Kidney capillary endothelial cell (primary cell): Measurements from ENCODE around the gene DNAJC1.
A peak's percentile ranks its signal among the peaks of the same experiment; 100 is the strongest.
"Not testable (repeated sequence)": the region's sequence is repeated elsewhere in the genome, so short reads cannot be mapped to it uniquely, and the experiment has no call there.

ENCODE experiments used
- DNase-seq: peaks from one replicate; pipeline ENCODE4 v3.0.0-alpha.2; 2018; ENCODE audit warnings: low spot score

The DNAJC1 gene

GRCh38 chr10:22003177-22003963, at the start of gene DNAJC1:
DNAJC1 (minus strand) TSS chr10:22003730; CDS start chr10:22003434, 296 bp downstream.
- peak; percentile 92 for DNase-seq

- DNase-seq, result no peak
These were observed 49.5 kb upstream of the DNAJC1 start for GRCh38 chr10:22053048-22053447.

- no peak for DNase-seq
These were observed 46.1 kb upstream of the DNAJC1 start for GRCh38 chr10:22049635-22050034.

DNA sequence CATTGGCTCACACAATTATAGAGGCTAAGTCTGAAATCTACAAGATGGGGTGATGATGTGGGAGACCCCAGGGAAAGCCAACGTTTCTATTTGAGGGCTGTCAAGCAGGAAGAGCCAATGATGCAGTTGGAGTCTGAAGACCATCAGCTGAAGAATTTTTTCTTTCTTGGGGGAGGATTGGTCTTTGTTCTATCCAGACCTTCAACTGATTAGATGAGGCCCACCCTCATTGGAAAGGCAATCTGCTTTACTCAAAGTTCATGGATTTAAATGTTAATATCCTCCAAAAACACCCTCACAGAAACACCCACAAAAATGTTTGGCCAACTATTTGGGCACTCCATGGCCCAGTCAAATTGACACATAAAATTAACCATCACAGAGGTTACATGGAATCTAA, 44.3 kb upstream of the DNAJC1 start:
- no peak for DNase-seq

DNA sequence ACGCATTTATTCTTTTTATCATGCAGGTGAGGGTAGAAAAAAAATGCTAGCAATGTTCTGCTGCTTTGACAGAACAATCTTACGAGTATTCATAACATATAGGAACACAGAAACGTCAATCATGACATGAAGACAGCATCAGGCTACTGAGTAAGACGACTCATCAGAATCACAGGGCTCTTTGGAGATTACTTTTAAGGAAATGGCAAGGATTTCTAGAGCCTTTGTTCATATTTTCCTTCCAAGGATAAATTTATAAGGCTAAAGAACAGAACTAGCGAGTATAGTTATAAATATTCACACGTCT, 39.8 kb upstream of the DNAJC1 start:
- DNase-seq, result no peak

DNA sequence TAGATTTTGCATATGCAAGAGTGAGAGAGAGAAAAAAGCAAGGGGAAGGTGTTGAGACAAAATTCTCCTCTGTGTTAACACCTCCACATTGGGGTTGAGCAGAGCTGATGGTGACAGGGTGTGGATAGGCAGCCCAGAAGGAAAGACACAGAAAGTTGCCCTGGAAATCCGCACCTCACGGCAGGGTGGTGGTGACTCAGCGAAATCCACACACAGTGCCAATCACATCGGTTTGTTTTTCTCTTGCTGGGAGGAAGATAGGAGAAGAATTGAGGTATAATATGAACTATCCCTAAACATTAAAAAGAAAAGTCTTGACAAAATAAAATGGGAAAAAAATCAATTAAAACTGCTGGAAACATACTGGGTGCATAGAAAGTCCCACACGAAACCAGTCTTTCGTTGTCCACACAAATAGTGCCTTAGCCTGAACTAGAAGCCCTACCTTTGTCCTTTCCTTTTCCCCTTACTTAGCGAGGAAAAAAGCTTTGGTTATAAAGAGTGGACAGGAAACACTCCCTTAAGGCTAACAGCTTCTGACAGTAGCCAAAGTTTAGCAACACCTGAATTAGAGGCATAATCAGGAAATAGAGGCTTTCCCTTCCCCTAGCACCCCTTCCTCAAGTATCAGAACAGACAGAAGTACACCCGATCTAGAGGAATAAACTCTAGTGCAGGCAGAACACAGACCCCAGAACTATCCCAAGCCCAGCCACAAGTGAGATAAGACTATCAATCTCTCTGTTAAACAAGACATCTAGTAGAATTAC, 39.2 kb upstream of the DNAJC1 start:
- no peak for DNase-seq

DNA sequence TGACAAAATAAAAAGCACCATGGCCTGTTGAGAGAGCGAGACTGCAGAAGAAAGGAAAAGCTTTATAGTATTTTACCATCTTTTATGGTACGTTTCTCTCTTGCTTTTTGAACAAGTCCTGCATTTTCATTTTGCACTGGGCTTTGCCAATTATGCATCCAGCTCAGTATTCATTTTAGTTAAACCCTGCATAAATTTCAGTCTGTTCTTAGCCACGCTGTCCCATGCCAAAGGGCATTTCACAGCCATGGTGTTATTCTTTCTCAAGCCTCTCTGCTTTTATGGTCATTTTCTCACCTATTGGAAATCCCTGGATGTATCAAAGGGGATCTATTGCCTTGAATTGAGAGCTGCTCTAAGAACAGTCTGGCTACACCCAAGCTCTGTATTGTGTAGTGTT, 30.8 kb upstream of the DNAJC1 start:
- no peak for DNase-seq

- not testable (repeated sequence) for DNase-seq
These were observed 28.7 kb upstream of the DNAJC1 start for GRCh38 chr10:22032268-22032667.

GRCh38 chr10:22030421-22030820, 26.9 kb upstream of the DNAJC1 start:
- DNase-seq, result no peak

DNA sequence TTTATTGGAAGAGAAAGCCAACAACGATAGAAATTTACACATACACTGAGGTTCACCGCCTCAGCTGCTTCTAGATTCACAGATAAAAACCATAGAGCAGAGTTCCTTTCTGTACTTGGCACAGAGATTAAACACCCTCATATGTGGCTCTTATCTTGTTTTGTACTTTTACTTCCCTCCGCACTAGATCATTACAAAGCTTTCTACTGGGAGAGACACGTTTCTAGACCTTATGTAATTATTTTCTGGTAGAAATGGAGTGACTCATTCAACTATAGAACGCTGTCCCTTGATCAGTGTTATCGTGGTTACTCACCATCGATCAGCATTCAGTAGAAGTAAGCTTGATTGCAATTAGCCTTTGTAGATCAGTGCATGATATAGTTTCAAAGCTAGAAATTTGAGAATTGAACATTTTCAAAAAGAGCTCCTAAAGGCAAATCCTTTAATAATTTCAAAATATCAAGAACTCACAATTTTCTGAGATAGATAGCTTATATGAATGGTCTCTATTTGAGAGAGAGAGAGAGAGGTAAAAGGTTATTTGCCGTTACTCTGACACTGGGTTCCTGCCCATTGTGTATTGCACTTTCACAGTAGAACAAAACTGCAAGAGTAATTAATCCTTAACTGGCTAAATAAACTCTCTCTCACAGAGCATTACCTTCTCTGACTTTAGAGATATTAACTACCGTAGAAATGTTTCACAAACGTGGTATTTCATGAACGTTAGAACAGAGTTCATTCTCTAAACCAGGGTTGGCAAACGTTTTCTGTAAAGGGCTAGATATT, 26.1 kb upstream of the DNAJC1 start:
- no peak for DNase-seq

GRCh38 chr10:22027364-22028238, 24.1 kb upstream of the DNAJC1 start:
- DNase-seq, result no peak

- DNase-seq, result no peak
These were observed 22.8 kb upstream of the DNAJC1 start for GRCh38 chr10:22026287-22026686.

DNA sequence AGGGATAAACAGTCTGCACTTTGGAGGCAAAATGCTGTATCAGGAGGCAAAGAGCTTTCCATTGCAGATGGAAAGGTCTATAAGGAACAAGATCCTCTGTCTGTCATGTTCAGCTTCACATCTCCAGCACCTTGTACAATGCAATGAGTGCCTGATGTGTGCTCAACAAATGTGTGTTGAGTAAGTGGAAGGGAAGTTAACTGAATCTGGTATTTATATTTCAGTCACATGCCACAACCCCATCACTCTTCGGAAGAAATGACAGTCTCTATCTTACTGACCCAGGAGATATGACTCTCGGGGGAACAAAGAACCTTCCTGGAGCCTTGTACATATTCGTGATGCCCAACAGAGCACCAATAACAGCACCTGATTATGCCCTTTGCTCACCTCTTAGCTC, 20.0 kb upstream of the DNAJC1 start:
- no peak for DNase-seq

DNA sequence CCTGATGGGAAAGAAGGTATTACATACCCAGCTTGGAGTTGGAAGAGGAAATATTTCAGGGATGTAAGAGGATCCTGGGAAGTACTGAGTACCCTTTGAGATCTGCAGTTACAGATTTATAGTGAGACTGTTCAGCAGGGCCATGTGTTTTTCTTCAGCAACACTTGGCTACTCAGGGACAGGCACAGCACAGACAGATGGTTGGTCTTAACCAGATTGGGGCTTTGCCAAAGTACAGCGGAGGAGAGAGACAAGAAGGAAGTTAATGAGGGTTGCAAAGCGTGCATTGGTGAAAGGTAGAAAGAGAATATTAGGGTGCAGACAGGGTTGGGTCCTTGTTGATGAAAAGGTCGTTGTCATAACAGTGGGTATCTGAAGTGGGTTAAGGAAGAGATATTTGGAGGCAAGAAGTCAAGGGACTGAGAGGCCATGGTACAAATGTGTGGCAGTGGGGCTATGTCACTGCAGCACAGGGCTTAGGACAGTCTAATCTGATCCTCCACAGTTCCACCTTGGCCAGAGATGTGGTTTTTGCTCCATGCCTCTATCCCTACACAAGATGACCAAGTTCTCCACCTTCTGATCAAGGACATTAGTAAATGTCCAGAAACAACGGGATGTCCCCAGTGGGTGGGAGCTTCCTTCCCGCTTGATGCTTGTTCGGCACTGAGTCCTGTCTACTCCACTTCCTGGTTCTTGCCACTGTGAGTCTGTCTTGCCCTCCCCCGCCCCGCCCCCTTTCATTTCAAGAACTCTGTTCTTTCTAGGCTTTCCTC, 18.9 kb upstream of the DNAJC1 start:
- DNase-seq, result peak; percentile 32

DNA sequence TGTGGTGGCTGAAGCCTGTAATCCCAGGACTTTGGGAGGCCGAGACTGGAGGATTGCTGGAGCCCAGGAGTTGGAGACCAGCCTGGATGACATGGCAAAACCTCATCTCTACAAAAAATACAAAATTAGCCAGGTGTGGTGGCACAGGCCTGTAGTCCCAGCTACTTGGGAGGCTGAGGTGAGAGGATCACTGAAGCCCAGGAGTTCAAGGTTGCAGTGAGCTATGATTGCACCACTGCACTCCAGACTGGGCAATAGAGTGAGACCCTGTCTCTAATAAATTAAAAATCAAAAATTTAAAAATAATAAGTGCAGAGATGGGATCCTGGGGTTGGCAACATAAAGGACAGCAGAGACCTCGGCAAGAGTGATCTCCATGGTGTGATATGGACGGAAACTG, 17.6 kb upstream of the DNAJC1 start:
- DNase-seq, result not testable (repeated sequence)

- no peak for DNase-seq
These were observed 13.9 kb upstream of the DNAJC1 start for GRCh38 chr10:22017283-22018020.

- DNase-seq, result no peak
These were observed 12.6 kb upstream of the DNAJC1 start for GRCh38 chr10:22016046-22016705.

DNA sequence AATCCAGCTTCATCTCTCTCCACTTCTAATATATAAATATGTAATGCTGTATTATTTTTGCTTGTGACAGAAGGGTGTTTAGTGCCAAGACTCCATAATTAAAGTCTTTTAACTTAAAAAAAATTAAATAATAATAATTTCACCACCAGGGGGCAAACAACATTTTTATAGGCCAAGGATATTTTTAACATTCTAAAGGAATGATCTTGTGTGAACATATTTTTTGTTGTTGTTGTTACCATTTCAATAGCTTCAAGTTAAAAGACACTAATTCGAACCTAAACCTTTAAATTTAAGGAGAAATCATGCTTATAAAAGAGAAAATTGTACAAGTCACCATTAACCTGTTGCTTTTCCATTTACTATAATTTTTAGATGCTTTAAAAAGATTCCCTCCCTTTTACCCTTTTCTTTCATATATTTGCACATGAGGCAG, 7.5 kb upstream of the DNAJC1 start:
- DNase-seq, result peak; percentile 46

DNA sequence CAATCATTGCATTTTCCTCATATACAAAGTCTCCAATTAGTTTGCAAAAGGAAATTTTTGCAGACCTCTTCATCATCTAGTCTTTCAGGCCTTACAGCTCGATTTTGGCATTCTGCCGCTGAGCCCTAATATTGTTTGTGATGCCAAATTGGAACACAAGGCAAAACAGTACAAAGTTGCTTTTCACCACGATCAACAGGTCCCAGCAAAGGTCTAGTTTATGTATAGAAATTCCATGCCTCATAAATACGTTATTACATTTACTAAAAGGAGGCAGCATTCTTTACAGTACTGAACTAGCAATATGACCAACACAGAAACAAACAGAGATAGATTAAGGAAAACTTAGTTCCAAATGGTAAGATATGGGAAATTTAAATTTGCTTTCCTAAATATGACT, 7.0 kb upstream of the DNAJC1 start:
- no peak for DNase-seq
